Measurements from ENCODE around the gene IQCC.

IQCC gene

DNA sequence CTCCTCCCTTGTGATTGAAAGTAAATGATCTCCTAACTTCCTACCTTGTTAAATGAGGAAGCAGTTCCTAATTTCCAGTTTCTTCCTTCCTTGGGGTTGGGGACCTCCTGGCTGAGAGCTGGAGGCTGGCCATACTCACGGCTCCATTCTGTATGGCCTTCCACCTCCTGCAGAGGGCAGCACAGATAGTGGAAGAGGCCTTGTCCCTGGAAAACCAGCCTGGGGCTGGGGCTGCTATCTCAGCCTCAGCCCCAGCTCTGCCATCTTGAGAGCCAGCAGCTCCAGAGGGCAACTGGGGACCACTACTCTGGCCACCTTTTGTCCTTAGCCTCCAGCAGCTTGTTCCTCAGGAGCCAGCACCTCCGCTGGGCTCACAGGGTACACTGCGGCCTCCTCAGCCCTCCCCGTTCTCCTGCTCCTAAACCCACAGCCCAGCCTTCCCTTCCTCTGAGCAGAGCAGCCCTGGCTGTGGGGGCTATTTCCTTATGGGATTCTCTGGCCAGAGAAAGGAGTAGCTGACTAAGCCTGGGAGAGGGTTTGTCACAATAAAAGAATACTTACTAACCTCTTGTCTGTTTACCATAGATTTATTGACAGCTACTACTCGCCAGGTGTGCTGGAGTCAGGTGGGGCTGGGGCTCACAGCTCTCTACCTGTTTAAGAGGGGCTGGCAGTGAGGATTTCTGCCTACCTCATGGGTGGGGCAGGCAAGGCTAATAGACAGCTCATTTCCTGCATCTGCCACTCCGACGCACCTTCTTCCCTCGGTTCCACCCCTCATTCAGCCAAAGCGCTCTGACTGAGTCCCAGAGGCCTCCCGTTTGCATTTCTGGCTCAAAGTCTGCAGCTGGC lies 10.4 kb downstream of the IQCC start:
- Histone ChIP-seq H3K4me1 (ENCODE audit: control insufficient read depth, insufficient read depth, low read length) (no peaks in the 10 kb centered on the region), H3K4me3 (ENCODE audit: low read depth, low read length) (no peak overlapping the region), H3K36me3 (ENCODE audit: control insufficient read depth, insufficient read depth, low read length) (peaks cover 31% of the 10 kb centered on the region), H3K27ac (ENCODE audit: low read depth, low read length) (no peak overlapping the region), H3K9ac (ENCODE audit: low read depth, low read length) (no peak overlapping the region), H3K9me3 (ENCODE audit: control insufficient read depth, insufficient read depth, low read length) (no peaks in the 10 kb centered on the region), H3K27me3 (ENCODE audit: control insufficient read depth, insufficient read depth, low read length) (no peaks in the 10 kb centered on the region)

DNA sequence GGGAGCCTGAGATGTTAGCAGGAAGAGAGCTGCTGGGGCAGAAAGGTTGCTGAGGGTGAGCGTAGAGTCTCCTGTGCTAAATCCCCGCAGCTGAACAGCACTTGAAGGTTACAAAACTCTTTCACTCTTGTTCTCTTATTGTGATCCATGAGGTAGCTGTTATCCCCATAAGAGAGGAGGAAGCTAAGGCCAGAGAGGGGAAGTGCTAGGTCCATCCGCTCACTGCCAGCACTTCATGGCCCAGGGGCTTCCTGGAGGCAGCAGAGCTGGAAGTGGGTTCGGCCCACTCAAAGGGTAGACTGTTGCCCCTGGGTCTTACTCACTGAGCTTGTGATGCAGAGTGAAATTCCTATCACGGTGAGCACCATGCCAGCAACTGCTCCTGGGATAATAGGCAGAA lies 11.1 kb downstream of the IQCC start:
- no peaks in the 10 kb centered on the region for H3K27me3 ChIP-seq (ENCODE audit: control insufficient read depth, insufficient read depth, low read length)
- no peak overlapping the region for H3K27ac ChIP-seq (ENCODE audit: low read depth, low read length)
- no peak overlapping the region for H3K9ac ChIP-seq (ENCODE audit: low read depth, low read length)
- peaks cover 7% of the 10 kb centered on the region for H3K4me1 ChIP-seq (ENCODE audit: control insufficient read depth, insufficient read depth, low read length)
- no peaks in the 10 kb centered on the region for H3K9me3 ChIP-seq (ENCODE audit: control insufficient read depth, insufficient read depth, low read length)
- H3K36me3 ChIP-seq (ENCODE audit: control insufficient read depth, insufficient read depth, low read length) = peaks cover 31% of the 10 kb centered on the region
- H3K4me3 ChIP-seq (ENCODE audit: low read depth, low read length) = no peak overlapping the region

DNA sequence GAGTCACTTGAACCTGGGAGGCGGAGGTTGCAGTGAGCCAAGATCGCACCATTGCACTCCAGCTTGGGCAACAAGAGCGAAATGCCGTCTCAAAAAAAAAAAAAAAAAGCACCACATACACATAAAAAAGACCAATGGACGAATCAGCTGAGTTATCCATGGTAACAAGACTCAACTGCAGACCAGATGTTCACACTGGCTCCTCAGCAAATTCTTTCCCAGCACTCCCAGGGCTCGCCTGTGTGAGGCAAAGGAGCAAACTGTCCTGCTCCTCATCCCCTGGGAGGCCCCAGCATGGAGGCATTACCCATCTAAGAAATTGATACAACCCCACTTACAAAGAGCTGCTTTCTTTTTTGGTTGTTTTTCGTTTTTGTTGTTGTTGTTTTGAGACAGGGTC lies 13.6 kb downstream of the IQCC start:
- Histone ChIP-seq H3K27me3 (ENCODE audit: control insufficient read depth, insufficient read depth, low read length) (no peaks in the 10 kb centered on the region), H3K36me3 (ENCODE audit: control insufficient read depth, insufficient read depth, low read length) (peaks cover 37% of the 10 kb centered on the region), H3K4me1 (ENCODE audit: control insufficient read depth, insufficient read depth, low read length) (peaks cover 8% of the 10 kb centered on the region), H3K4me3 (ENCODE audit: low read depth, low read length) (no peak overlapping the region), H3K9me3 (ENCODE audit: control insufficient read depth, insufficient read depth, low read length) (no peaks in the 10 kb centered on the region), H3K27ac (ENCODE audit: low read depth, low read length) (no peak overlapping the region), H3K9ac (ENCODE audit: low read depth, low read length) (no peak overlapping the region)

DNA sequence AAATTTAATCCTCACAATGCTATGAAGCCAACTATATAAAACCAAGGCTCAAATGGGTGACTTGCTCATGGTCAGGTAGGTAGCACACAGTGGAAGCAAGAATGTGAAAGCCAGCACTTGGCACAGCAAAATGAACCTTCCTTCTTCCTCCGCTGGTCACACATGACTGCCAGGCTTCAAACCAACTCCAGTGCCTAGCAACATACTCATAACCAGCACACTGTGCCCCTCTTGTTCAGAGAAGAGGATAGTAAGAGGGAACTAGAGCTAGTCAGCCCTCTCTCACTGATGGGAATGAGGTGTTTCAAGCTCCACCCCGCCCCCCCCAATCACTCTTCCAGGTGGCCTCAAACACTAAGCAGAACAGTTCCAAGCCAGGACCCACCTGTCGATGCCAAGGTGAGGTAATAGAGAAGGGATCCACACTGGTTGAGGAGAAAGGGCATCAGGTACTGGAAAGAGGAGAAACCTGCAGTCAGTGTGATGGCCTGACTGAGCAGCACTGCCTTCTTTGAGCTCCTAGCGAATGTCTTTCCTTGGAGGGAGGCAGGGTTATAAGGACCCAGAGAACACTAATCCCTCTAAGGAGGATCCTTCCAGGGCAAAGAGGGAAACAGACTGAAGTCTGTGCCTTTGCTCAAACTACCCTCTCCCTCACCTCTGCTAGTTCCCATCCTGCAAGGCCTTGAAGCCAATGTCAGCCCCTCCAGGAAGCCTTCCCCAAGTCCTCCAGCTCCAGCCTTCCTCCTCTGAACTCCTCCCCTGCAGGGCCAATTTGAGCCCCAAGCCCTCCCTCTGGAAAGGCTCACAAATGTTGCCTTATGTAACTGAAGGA lies 15.5 kb downstream of the IQCC start:
- peak overlapping the region; percentile 93 for H3K27ac ChIP-seq (ENCODE audit: low read depth, low read length)
- peak overlapping the region; percentile 56; the same call in 1 of the 2 replicates for H3K9ac ChIP-seq (ENCODE audit: low read depth, low read length)
- peaks cover 40% of the 10 kb centered on the region for H3K36me3 ChIP-seq (ENCODE audit: control insufficient read depth, insufficient read depth, low read length)
- H3K4me1 ChIP-seq (ENCODE audit: control insufficient read depth, insufficient read depth, low read length) = peaks cover 8% of the 10 kb centered on the region
- no peaks in the 10 kb centered on the region for H3K9me3 ChIP-seq (ENCODE audit: control insufficient read depth, insufficient read depth, low read length)
- peak overlapping the region; percentile 92 for H3K4me3 ChIP-seq (ENCODE audit: low read depth, low read length)
- no peaks in the 10 kb centered on the region for H3K27me3 ChIP-seq (ENCODE audit: control insufficient read depth, insufficient read depth, low read length)

DNA sequence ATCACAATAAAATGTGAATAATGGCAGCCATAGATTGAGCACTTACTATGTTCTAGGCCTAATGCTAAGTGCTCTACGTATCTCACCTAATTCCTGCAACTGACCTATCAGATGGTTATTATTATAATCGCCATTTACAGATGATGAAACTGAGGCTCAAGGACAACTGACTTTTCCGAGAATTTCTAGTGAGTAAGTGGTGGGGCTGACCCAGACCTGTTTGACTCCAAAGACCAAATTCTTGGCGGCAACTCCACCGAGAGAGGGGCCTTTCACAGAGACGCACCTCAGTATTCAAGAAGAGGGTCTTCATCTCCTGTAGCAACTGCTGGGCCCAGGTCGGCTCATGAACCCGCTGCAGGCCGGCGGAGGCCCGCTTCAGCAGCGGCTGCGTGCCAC lies 16.1 kb downstream of the IQCC start:
- Histone ChIP-seq H3K4me3 (ENCODE audit: low read depth, low read length) (peak overlapping the region; percentile 92), H3K4me1 (ENCODE audit: control insufficient read depth, insufficient read depth, low read length) (peaks cover 8% of the 10 kb centered on the region), H3K27ac (ENCODE audit: low read depth, low read length) (peak overlapping the region; percentile 93), H3K9me3 (ENCODE audit: control insufficient read depth, insufficient read depth, low read length) (no peaks in the 10 kb centered on the region), H3K36me3 (ENCODE audit: control insufficient read depth, insufficient read depth, low read length) (peaks cover 41% of the 10 kb centered on the region), H3K9ac (ENCODE audit: low read depth, low read length) (peak overlapping the region; percentile 56), H3K27me3 (ENCODE audit: control insufficient read depth, insufficient read depth, low read length) (no peaks in the 10 kb centered on the region)

DNA sequence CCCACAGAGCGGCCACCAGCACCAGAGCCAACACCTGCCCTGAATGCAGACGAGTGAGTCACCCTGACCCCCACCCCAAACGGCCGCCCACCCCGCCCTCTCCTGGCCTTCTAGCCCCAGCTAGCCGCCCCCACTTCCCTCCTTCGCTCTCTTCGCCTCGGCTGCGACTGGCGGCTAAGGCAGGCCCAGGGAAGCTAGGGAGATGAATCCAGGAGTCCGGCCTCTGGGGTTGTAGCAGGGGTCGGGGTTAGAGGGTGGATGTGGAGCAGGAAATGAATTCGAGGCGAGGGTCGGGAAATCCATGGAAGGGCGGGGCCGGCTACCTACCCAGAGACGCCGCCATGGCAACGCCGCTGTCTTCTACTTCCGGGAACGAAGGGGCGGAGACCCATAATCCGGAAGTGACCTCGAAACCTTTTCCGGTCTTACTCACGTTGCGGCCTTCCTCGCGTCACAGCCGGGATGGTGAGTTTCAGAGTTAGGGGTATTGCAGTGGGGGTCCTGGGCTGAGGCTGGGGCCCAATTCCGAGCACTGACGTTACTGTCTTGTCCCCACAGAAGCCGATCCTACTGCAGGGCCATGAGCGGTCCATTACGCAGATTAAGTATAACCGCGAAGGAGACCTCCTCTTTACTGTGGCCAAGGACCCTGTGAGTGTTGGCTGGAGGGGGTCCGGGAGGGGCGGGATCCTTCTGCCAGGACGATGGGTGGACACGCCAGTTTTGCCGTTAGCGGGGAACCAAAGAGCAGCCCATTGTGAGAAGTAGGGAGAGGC lies 16.7 kb downstream of the IQCC start, which contains the start of the genes EIF3I and TMEM234:
Gene EIF3I, plus strand, starts transcription at position 428 of the 776 bp plus-strand sequence. Its CDS starts 35 bp downstream, at position 463.
Gene TMEM234, minus strand, starts transcription at position 374 of the 776 bp plus-strand sequence. Its CDS starts 31 bp downstream, at position 343.
- Histone ChIP-seq H3K4me1 (ENCODE audit: control insufficient read depth, insufficient read depth, low read length) (peaks cover 8% of the 10 kb centered on the region), H3K9me3 (ENCODE audit: control insufficient read depth, insufficient read depth, low read length) (no peaks in the 10 kb centered on the region), H3K9ac (ENCODE audit: low read depth, low read length) (peak within 1 kb of the TSS; percentile 61), H3K36me3 (ENCODE audit: control insufficient read depth, insufficient read depth, low read length) (peaks cover 40% of the 10 kb centered on the region), H3K27ac (ENCODE audit: low read depth, low read length) (peak within 1 kb of the TSS; percentile 93), H3K4me3 (ENCODE audit: low read depth, low read length) (peak within 1 kb of the TSS; percentile 92), H3K27me3 (ENCODE audit: control insufficient read depth, insufficient read depth, low read length) (no peaks in the 10 kb centered on the region)

DNA sequence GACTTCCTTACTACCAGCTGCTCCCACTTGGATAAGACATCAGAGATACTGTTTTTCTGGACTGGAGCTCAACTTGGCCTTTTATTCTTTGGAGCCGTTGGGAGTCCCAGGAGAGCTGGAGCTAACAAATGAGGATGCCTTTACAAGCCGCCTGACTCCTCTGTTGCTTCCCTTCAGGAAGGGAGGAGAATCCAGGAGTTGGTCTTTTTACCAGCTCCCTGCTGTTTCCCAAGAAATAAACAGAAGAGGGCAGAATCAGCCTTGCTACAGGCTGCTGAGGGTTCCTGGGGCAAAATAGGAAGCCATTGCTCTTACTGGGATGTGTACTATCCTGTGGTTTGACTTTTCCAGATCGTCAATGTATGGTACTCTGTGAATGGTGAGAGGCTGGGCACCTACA lies 18.2 kb downstream of the IQCC start:
- H3K27ac ChIP-seq (ENCODE audit: low read depth, low read length) = no peak overlapping the region
- H3K4me1 ChIP-seq (ENCODE audit: control insufficient read depth, insufficient read depth, low read length) = peaks cover 8% of the 10 kb centered on the region
- peaks cover 53% of the 10 kb centered on the region for H3K36me3 ChIP-seq (ENCODE audit: control insufficient read depth, insufficient read depth, low read length)
- no peaks in the 10 kb centered on the region for H3K27me3 ChIP-seq (ENCODE audit: control insufficient read depth, insufficient read depth, low read length)
- no peak overlapping the region for H3K4me3 ChIP-seq (ENCODE audit: low read depth, low read length)
- H3K9me3 ChIP-seq (ENCODE audit: control insufficient read depth, insufficient read depth, low read length) = no peaks in the 10 kb centered on the region
- H3K9ac ChIP-seq (ENCODE audit: low read depth, low read length) = no peak overlapping the region

DNA sequence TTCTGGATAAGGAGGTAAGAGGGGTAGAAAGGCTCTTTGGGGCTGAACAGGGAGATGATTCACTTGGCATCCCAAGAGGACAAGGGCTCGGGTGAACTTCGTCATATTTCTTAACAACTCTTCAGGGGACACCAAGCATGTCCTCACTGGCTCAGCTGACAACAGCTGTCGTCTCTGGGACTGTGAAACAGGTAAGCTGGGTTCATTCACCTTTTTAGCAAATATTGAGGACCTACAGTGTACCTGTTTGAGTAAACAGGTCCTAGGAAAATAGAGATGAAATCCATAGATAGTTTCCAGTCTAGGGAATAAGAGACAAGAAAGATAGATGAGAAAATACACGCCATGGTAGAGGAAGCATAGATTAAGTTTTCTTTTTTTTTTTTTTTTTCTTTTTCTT lies 18.8 kb downstream of the IQCC start:
- H3K9ac ChIP-seq (ENCODE audit: low read depth, low read length) = no peak overlapping the region
- H3K27me3 ChIP-seq (ENCODE audit: control insufficient read depth, insufficient read depth, low read length) = no peaks in the 10 kb centered on the region
- H3K4me3 ChIP-seq (ENCODE audit: low read depth, low read length) = no peak overlapping the region
- peaks cover 58% of the 10 kb centered on the region for H3K36me3 ChIP-seq (ENCODE audit: control insufficient read depth, insufficient read depth, low read length)
- H3K9me3 ChIP-seq (ENCODE audit: control insufficient read depth, insufficient read depth, low read length) = no peaks in the 10 kb centered on the region
- H3K4me1 ChIP-seq (ENCODE audit: control insufficient read depth, insufficient read depth, low read length) = peaks cover 8% of the 10 kb centered on the region
- no peak overlapping the region for H3K27ac ChIP-seq (ENCODE audit: low read depth, low read length)

DNA sequence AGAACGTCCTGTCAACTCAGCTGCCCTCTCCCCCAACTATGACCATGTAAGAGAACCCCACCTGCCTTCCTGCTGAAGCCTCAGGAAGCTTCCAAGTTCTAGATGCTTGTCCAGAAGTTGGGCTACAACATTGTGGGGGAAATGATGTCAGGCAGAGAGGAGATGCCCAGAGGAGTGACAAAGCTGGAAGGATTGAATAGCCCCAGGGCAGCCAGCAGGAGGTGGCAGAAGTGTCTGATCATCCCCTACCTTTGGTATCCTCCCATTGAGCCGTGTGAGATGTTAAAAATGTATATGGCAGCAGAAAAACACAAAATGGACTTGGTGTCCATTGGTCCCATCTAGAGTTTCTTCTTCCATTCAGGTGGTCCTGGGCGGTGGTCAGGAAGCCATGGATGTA lies 23.3 kb downstream of the IQCC start:
- Histone ChIP-seq H3K27ac (ENCODE audit: low read depth, low read length) (no peak overlapping the region), H3K4me3 (ENCODE audit: low read depth, low read length) (no peak overlapping the region), H3K9me3 (ENCODE audit: control insufficient read depth, insufficient read depth, low read length) (no peaks in the 10 kb centered on the region), H3K27me3 (ENCODE audit: control insufficient read depth, insufficient read depth, low read length) (no peaks in the 10 kb centered on the region), H3K36me3 (ENCODE audit: control insufficient read depth, insufficient read depth, low read length) (peaks cover 85% of the 10 kb centered on the region), H3K4me1 (ENCODE audit: control insufficient read depth, insufficient read depth, low read length) (no peaks in the 10 kb centered on the region), H3K9ac (ENCODE audit: low read depth, low read length) (no peak overlapping the region)

DNA sequence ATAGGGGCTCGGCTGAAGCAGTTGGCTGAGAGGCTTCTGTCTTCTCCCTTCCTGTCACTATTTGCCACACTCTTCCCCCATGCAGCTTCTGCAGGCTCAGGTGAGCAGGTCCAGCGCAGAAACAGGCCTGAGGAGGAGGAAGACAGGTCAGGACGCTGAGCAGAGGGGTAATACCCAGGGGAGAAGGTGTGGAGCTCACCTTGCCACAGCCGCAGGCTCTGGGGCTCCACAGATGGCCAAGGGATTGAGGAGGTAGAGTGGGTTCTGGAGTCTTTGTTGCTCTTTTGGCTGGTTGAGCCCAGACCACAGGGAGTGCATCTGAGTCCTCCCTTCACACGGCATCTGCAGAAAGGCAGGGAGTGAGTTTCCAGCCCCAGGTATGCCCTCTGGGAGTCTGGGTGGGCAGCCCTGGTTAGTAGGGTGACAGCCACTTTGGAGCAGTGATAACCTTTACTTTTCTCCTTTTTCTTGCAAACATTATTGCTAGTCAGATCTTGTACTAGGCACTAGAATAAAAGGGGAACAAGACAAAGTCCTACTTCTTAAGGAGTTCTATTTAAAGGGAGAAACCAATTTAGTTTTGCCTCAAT lies 26.5 kb downstream of the IQCC start:
- H3K9me3 ChIP-seq (ENCODE audit: control insufficient read depth, insufficient read depth, low read length) = no peaks in the 10 kb centered on the region
- no peaks in the 10 kb centered on the region for H3K27me3 ChIP-seq (ENCODE audit: control insufficient read depth, insufficient read depth, low read length)
- H3K27ac ChIP-seq (ENCODE audit: low read depth, low read length) = no peak overlapping the region
- H3K4me1 ChIP-seq (ENCODE audit: control insufficient read depth, insufficient read depth, low read length) = no peaks in the 10 kb centered on the region
- no peak overlapping the region for H3K9ac ChIP-seq (ENCODE audit: low read depth, low read length)
- H3K4me3 ChIP-seq (ENCODE audit: low read depth, low read length) = no peak overlapping the region
- peaks cover 67% of the 10 kb centered on the region for H3K36me3 ChIP-seq (ENCODE audit: control insufficient read depth, insufficient read depth, low read length)
